ENCODE results near the gene OR5B21. TPM values are rescaled to one million over a fixed set of nuclear protein-coding genes. Genes with fewer than 3 reads are reported as not detected.

The OR5B21 gene
- polyA plus RNA-seq, 1 of the 3 experiments (the other 2 are of a cell fraction) = not detected

DNA sequence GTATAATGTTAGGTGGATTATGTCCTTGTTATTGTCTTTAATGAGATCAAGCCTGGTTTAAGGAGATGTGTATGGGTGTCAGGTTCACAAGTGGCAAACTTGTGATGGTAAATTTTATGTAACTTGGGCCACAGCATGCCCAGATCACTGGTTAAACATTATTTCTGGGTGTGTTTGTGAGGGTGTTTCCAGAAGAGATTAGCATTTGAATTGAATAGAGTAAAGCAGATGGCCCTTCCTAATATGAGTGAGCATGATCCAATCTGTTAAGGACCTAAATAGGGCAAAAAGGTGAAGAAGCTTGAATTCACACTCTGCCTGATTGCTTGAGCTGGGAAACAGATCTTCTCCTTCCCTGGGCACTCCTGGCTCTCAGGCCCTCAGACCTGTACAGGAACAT lies 20.7 kb downstream of the OR5B21 start:
- Histone ChIP-seq H3K79me2 (ENCODE audit: insufficient read depth) (no peaks in the 10 kb centered on the region), H3F3A (replicated peaks; ENCODE audit: insufficient read depth) (no peaks in the 10 kb centered on the region), H3K4me2 (no peak overlapping the region), H3K27ac (ENCODE audit: low read depth in 2 of 2, low read length in 1 of 2) (no peak overlapping the region), H3K4me1 (ENCODE audit: control insufficient read depth in 1 of 2, insufficient read depth in 2 of 2, low read depth in 1 of 2, low read length in 1 of 2) (no peaks in the 10 kb centered on the region), H3K27me3 (ENCODE audit: insufficient read depth) (no peaks in the 10 kb centered on the region), H3K9ac (no peak overlapping the region), H4K20me1 (ENCODE audit: insufficient read depth) (no peaks in the 10 kb centered on the region), H2AFZ (ENCODE audit: low read depth) (no peak overlapping the region), H3K4me3 (ENCODE audit: low read depth in 2 of 2, low read length in 1 of 2) (no peak overlapping the region), H3K9me3 (no peaks in the 10 kb centered on the region), H3K36me3 (replicated peaks in 1 of 2; ENCODE audit: control insufficient read depth in 1 of 2, insufficient read depth in 2 of 2, low read length in 1 of 2) (no peaks in the 10 kb centered on the region), H3K9me2 (no peaks in the 10 kb centered on the region)
- no peak for DNase-seq
- TF ChIP-seq, protein P1, sequence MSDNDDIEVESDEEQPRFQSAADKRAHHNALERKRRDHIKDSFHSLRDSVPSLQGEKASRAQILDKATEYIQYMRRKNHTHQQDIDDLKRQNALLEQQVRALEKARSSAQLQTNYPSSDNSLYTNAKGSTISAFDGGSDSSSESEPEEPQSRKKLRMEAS (IDR thresholded peaks at IDR 0.05; ENCODE audit: low read depth) = no peak
- TF ChIP-seq, protein P2, sequence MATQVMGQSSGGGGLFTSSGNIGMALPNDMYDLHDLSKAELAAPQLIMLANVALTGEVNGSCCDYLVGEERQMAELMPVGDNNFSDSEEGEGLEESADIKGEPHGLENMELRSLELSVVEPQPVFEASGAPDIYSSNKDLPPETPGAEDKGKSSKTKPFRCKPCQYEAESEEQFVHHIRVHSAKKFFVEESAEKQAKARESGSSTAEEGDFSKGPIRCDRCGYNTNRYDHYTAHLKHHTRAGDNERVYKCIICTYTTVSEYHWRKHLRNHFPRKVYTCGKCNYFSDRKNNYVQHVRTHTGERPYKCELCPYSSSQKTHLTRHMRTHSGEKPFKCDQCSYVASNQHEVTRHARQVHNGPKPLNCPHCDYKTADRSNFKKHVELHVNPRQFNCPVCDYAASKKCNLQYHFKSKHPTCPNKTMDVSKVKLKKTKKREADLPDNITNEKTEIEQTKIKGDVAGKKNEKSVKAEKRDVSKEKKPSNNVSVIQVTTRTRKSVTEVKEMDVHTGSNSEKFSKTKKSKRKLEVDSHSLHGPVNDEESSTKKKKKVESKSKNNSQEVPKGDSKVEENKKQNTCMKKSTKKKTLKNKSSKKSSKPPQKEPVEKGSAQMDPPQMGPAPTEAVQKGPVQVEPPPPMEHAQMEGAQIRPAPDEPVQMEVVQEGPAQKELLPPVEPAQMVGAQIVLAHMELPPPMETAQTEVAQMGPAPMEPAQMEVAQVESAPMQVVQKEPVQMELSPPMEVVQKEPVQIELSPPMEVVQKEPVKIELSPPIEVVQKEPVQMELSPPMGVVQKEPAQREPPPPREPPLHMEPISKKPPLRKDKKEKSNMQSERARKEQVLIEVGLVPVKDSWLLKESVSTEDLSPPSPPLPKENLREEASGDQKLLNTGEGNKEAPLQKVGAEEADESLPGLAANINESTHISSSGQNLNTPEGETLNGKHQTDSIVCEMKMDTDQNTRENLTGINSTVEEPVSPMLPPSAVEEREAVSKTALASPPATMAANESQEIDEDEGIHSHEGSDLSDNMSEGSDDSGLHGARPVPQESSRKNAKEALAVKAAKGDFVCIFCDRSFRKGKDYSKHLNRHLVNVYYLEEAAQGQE (IDR thresholded peaks at IDR 0.05; ENCODE audit: low read depth, low read length) = no peak
- TF ChIP-seq MXI1 (IDR thresholded peaks at IDR 0.05; ENCODE audit: low read depth, low read length) (no peak), GATA2 (CRISPR knock-in tag; IDR thresholded peaks at IDR 0.05) (no peak), TEAD4 (IDR thresholded peaks at IDR 0.05; ENCODE audit: borderline replicate concordance, insufficient read depth) (no peak)
- POLR2A ChIA-PET = no interaction called here
- CTCF ChIA-PET = no interaction called here

DNA sequence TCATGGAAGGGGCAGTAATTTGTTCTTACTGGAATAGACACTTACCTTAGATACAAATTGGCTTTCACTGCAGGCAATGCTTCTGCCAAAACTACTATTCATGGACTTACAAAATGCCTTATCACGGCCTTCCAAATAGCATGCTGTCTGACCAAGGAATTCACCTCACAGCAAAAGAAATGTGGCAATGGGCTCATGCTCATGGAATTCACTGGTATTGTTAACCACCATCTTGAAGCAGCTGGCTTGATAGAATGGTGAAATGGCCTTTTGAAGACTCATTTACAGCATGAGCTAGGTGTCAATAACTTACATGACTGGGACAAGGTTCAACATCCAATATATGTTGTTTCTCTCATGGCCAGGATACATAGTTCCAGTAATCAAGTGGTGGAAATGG lies 21.9 kb downstream of the OR5B21 start:
- Histone ChIP-seq H3K27me3 (ENCODE audit: insufficient read depth) (no peaks in the 10 kb centered on the region), H2AFZ (ENCODE audit: low read depth) (no peak overlapping the region), H3K9me2 (no peaks in the 10 kb centered on the region), H3K27ac (ENCODE audit: low read depth in 2 of 2, low read length in 1 of 2) (no peak overlapping the region), H3K4me2 (no peak overlapping the region), H3F3A (replicated peaks; ENCODE audit: insufficient read depth) (no peaks in the 10 kb centered on the region), H3K9ac (no peak overlapping the region), H4K20me1 (ENCODE audit: insufficient read depth) (no peaks in the 10 kb centered on the region), H3K4me3 (ENCODE audit: low read depth in 2 of 2, low read length in 1 of 2) (no peak overlapping the region), H3K79me2 (ENCODE audit: insufficient read depth) (no peaks in the 10 kb centered on the region), H3K36me3 (replicated peaks in 1 of 2; ENCODE audit: control insufficient read depth in 1 of 2, insufficient read depth in 2 of 2, low read length in 1 of 2) (no peaks in the 10 kb centered on the region), H3K4me1 (ENCODE audit: control insufficient read depth in 1 of 2, insufficient read depth in 2 of 2, low read depth in 1 of 2, low read length in 1 of 2) (no peaks in the 10 kb centered on the region), H3K9me3 (no peaks in the 10 kb centered on the region)
- CTCF ChIA-PET = no interaction called here
- no peak for DNase-seq
- POLR2A ChIA-PET = no interaction called here
- TF ChIP-seq SMC3 (IDR thresholded peaks at IDR 0.05; ENCODE audit: low read depth, low read length) = no peak
- no peak for TF ChIP-seq CHD2 (IDR thresholded peaks at IDR 0.05; ENCODE audit: low read length, partially characterized antibody)
- TF ChIP-seq FOXM1 (IDR thresholded peaks at IDR 0.05; ENCODE audit: low read depth) = no peak
- no peak for TF ChIP-seq JUND (IDR thresholded peaks at IDR 0.05)
- no peak for TF ChIP-seq TAF1 (IDR thresholded peaks at IDR 0.05; ENCODE audit: borderline replicate concordance, low read depth, low read length)
- no peak for TF ChIP-seq RFX5 (IDR thresholded peaks at IDR 0.05; ENCODE audit: low read length)
- TF ChIP-seq, protein P3, sequence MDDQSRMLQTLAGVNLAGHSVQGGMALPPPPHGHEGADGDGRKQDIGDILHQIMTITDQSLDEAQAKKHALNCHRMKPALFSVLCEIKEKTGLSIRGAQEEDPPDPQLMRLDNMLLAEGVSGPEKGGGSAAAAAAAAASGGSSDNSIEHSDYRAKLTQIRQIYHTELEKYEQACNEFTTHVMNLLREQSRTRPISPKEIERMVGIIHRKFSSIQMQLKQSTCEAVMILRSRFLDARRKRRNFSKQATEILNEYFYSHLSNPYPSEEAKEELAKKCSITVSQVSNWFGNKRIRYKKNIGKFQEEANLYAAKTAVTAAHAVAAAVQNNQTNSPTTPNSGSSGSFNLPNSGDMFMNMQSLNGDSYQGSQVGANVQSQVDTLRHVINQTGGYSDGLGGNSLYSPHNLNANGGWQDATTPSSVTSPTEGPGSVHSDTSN (IDR thresholded peaks at IDR 0.05) = no peak
- TF ChIP-seq RCOR1 (IDR thresholded peaks at IDR 0.05; ENCODE audit: low read length) = no peak
- TF ChIP-seq, protein P1 (IDR thresholded peaks at IDR 0.05; ENCODE audit: low read depth) = no peak
- 0% methylated on average over 1 of the region's 1 CpG for WGBS (ENCODE audit: low lambda C conversion rate)
